GM18519 (cell line): ENCODE results near the gene STX11.

Experiments
- ATAC-seq: cut with Tn5 transposase; IDR thresholded peaks from one replicate; pipeline ENCODE4 v1.9.1; 2021; ENCODE audit warnings: mild to moderate bottlenecking, moderate library complexity; ENCODE audit not compliant: unreplicated experiment, low FRiP score

STX11 gene

GRCh38 chr6:144140867-144141266 lies 9.4 kb upstream of the STX11 start:
- peak; percentile 62 for ATAC-seq

GRCh38 chr6:144141470-144141869 lies 8.8 kb upstream of the STX11 start:
- ATAC-seq = no peak

- ATAC-seq = no peak
These were observed 7.2 kb upstream of the STX11 start for GRCh38 chr6:144143106-144143505.

- no peak for ATAC-seq
These were observed 6.4 kb upstream of the STX11 start for GRCh38 chr6:144143878-144144277.

GRCh38 chr6:144144996-144145395 lies 5.3 kb upstream of the STX11 start:
- ATAC-seq = no peak

- no peak for ATAC-seq
These were observed 4.8 kb upstream of the STX11 start for GRCh38 chr6:144145541-144145940.

GRCh38 chr6:144148886-144149285 lies 1.4 kb upstream of the STX11 start:
- no peak for ATAC-seq

- ATAC-seq = no peak
These were observed 791 bp upstream of the STX11 start for GRCh38 chr6:144149558-144149893.

- peak; percentile 38 for ATAC-seq
These were observed 667 bp downstream of the STX11 start for GRCh38 chr6:144150710-144151657.

GRCh38 chr6:144152334-144152900 lies 2.1 kb downstream of the STX11 start:
- no peak for ATAC-seq

GRCh38 chr6:144153260-144153659 lies 2.9 kb downstream of the STX11 start:
- ATAC-seq = no peak

- ATAC-seq = no peak
These were observed 3.7 kb downstream of the STX11 start for GRCh38 chr6:144153971-144154370.

GRCh38 chr6:144155529-144155928 lies 5.2 kb downstream of the STX11 start:
- peak; percentile 67 for ATAC-seq

- ATAC-seq = peak; percentile 29
These were observed 6.0 kb downstream of the STX11 start for GRCh38 chr6:144156338-144156737.

- no peak for ATAC-seq
These were observed 6.7 kb downstream of the STX11 start for GRCh38 chr6:144156991-144157390.

GRCh38 chr6:144158133-144158532 lies 7.8 kb downstream of the STX11 start:
- ATAC-seq = no peak

- ATAC-seq = no peak
These were observed 8.9 kb downstream of the STX11 start for GRCh38 chr6:144159223-144159622.

GRCh38 chr6:144159742-144160141 lies 9.4 kb downstream of the STX11 start:
- no peak for ATAC-seq

- ATAC-seq = no peak
These were observed 10.2 kb downstream of the STX11 start for GRCh38 chr6:144160431-144161005.

GRCh38 chr6:144161975-144162374 lies 11.7 kb downstream of the STX11 start:
- no peak for ATAC-seq

GRCh38 chr6:144162977-144163376 lies 12.7 kb downstream of the STX11 start:
- peak; percentile 54 for ATAC-seq

GRCh38 chr6:144165784-144166183 lies 15.5 kb downstream of the STX11 start:
- no peak for ATAC-seq
